ENCODE measurements around the gene SPG21.
A peak's percentile ranks its signal among the peaks of the same experiment; 100 is the strongest.

Gene SPG21

GRCh38 chr15:65028338-65028737, 38.6 kb upstream of the SPG21 start:
- Histone ChIP-seq H3K36me3 (ENCODE audit: control insufficient read depth in 2 of 2, insufficient read depth in 1 of 2, low read length in 2 of 2) (peaks cover 12 to 27% of the 10 kb centered on the region in 2 experiments; a peak in 2 of 3 replicates), H3K4me3 (ENCODE audit: low read depth, low read length) (peak overlapping the region; percentile 91; the same call in 1 of the 2 replicates), H3K9me3 (ENCODE audit: control insufficient read depth, insufficient read depth, low read depth, low read length) (no peaks in the 10 kb centered on the region), H3K4me1 (ENCODE audit: control insufficient read depth, insufficient read depth, low read length) (no peaks in the 10 kb centered on the region), H3K27ac (ENCODE audit: extremely low read depth, low read depth, low read length) (no peak overlapping the region)
- POLR2A ChIA-PET, result interaction anchor here (0.6 kb wide), 1 partner anchor 187 kb away, joined by 3 read pairs; no protein-coding TSS in a partner anchor
- CTCF ChIA-PET, result interaction anchor here (0.6 kb wide), 2 partner anchors 19 to 641 kb away, joined by 3 to 4 read pairs; partner anchors contain the start of gene TRIP4
- TF ChIP-seq ZNF211 (tag by site-specific recombination; IDR thresholded peaks at IDR 0.05; ENCODE audit: low read depth), result no peak
- TF ChIP-seq ZNF221 (tag by site-specific recombination; IDR thresholded peaks at IDR 0.05; ENCODE audit: borderline replicate concordance), result no peak
- no peak for TF ChIP-seq RBAK (tag by site-specific recombination; IDR thresholded peaks at IDR 0.05)
- TF ChIP-seq, protein P1, sequence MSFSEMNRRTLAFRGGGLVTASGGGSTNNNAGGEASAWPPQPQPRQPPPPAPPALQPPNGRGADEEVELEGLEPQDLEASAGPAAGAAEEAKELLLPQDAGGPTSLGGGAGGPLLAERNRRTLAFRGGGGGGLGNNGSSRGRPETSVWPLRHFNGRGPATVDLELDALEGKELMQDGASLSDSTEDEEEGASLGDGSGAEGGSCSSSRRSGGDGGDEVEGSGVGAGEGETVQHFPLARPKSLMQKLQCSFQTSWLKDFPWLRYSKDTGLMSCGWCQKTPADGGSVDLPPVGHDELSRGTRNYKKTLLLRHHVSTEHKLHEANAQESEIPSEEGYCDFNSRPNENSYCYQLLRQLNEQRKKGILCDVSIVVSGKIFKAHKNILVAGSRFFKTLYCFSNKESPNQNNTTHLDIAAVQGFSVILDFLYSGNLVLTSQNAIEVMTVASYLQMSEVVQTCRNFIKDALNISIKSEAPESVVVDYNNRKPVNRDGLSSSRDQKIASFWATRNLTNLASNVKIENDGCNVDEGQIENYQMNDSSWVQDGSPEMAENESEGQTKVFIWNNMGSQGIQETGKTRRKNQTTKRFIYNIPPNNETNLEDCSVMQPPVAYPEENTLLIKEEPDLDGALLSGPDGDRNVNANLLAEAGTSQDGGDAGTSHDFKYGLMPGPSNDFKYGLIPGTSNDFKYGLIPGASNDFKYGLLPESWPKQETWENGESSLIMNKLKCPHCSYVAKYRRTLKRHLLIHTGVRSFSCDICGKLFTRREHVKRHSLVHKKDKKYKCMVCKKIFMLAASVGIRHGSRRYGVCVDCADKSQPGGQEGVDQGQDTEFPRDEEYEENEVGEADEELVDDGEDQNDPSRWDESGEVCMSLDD (tag by site-specific recombination; IDR thresholded peaks at IDR 0.05), result no peak
- TF ChIP-seq ZNF23 (tag by site-specific recombination; IDR thresholded peaks at IDR 0.05; ENCODE audit: borderline replicate concordance), result no peak
- TF ChIP-seq ZNF544 (tag by site-specific recombination; IDR thresholded peaks at IDR 0.05), result no peak
- no peak for TF ChIP-seq ZNF837 (tag by site-specific recombination; IDR thresholded peaks at IDR 0.05)
- TF ChIP-seq SCRT2 (tag by site-specific recombination; IDR thresholded peaks at IDR 0.05), result no peak
- no peak for TF ChIP-seq ZNF24 (tag by site-specific recombination; IDR thresholded peaks at IDR 0.05)
- no peak for TF ChIP-seq ZNF571 (tag by site-specific recombination; IDR thresholded peaks at IDR 0.05)

- H3K4me1 ChIP-seq (ENCODE audit: control insufficient read depth, insufficient read depth, low read length), result no peaks in the 10 kb centered on the region
- H3K36me3 ChIP-seq (ENCODE audit: control insufficient read depth in 2 of 2, insufficient read depth in 1 of 2, low read length in 2 of 2), result peaks cover 14 to 27% of the 10 kb centered on the region in 2 experiments; a peak in 2 of 3 replicates
- POLR2A ChIA-PET, result interaction anchor here (0.7 kb wide), 1 partner anchor 303 kb away, joined by 3 read pairs; no protein-coding TSS in a partner anchor
- TF ChIP-seq HOXC10 (CRISPR knock-in tag; IDR thresholded peaks at IDR 0.05), result no peak
- TF ChIP-seq ZNF175 (tag by site-specific recombination; IDR thresholded peaks at IDR 0.05), result no peak
- no peak for TF ChIP-seq ZNF354C (tag by site-specific recombination; IDR thresholded peaks at IDR 0.05; ENCODE audit: borderline replicate concordance, low read depth)
- no peak for TF ChIP-seq OSR2 (tag by site-specific recombination; IDR thresholded peaks at IDR 0.05)
- TF ChIP-seq, protein P2, sequence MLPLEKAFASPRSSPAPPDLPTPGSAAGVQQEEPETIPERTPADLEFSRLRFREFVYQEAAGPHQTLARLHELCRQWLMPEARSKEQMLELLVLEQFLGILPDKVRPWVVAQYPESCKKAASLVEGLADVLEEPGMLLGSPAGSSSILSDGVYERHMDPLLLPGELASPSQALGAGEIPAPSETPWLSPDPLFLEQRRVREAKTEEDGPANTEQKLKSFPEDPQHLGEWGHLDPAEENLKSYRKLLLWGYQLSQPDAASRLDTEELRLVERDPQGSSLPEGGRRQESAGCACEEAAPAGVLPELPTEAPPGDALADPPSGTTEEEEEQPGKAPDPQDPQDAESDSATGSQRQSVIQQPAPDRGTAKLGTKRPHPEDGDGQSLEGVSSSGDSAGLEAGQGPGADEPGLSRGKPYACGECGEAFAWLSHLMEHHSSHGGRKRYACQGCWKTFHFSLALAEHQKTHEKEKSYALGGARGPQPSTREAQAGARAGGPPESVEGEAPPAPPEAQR (tag by site-specific recombination; IDR thresholded peaks at IDR 0.05), result no peak
- TF ChIP-seq, protein P3, sequence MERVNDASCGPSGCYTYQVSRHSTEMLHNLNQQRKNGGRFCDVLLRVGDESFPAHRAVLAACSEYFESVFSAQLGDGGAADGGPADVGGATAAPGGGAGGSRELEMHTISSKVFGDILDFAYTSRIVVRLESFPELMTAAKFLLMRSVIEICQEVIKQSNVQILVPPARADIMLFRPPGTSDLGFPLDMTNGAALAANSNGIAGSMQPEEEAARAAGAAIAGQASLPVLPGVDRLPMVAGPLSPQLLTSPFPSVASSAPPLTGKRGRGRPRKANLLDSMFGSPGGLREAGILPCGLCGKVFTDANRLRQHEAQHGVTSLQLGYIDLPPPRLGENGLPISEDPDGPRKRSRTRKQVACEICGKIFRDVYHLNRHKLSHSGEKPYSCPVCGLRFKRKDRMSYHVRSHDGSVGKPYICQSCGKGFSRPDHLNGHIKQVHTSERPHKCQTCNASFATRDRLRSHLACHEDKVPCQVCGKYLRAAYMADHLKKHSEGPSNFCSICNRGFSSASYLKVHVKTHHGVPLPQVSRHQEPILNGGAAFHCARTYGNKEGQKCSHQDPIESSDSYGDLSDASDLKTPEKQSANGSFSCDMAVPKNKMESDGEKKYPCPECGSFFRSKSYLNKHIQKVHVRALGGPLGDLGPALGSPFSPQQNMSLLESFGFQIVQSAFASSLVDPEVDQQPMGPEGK (tag by site-specific recombination; IDR thresholded peaks at IDR 0.05), result no peak
- TF ChIP-seq, protein P4, sequence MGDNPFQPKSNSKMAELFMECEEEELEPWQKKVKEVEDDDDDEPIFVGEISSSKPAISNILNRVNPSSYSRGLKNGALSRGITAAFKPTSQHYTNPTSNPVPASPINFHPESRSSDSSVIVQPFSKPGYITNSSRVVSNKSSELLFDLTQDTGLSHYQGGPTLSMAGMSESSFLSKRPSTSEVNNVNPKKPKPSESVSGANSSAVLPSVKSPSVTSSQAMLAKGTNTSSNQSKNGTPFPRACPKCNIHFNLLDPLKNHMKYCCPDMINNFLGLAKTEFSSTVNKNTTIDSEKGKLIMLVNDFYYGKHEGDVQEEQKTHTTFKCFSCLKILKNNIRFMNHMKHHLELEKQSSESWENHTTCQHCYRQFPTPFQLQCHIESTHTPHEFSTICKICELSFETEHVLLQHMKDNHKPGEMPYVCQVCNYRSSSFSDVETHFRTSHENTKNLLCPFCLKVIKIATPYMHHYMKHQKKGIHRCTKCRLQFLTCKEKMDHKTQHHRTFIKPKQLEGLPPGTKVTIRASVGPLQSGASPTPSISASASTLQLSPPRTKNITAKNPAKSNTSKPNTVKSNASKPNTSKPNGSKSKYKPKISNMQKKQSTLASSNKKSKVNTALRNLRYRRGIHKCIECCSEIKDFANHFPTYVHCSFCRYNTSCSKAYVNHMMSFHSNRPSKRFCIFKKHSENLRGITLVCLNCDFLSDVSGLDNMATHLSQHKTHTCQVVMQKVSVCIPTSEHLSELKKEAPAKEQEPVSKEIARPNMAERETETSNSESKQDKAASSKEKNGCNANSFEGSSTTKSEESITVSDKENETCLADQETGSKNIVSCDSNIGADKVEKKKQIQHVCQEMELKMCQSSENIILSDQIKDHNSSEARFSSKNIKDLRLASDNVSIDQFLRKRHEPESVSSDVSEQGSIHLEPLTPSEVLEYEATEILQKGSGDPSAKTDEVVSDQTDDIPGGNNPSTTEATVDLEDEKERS (tag by site-specific recombination; IDR thresholded peaks at IDR 0.05), result no peak
- no peak for TF ChIP-seq ZXDB (tag by site-specific recombination; IDR thresholded peaks at IDR 0.05)
- no peak for TF ChIP-seq ZNF610 (tag by site-specific recombination; IDR thresholded peaks at IDR 0.05; ENCODE audit: borderline replicate concordance)
- no peak for TF ChIP-seq ZNF747 (tag by site-specific recombination; IDR thresholded peaks at IDR 0.05)
- H3K27ac ChIP-seq (ENCODE audit: extremely low read depth, low read depth, low read length), result no peak overlapping the region
- CTCF ChIA-PET, result no interaction called here
- no peaks in the 10 kb centered on the region for H3K9me3 ChIP-seq (ENCODE audit: control insufficient read depth, insufficient read depth, low read depth, low read length)
- H3K4me3 ChIP-seq (ENCODE audit: low read depth, low read length), result no peak overlapping the region
Measured at GRCh38 chr15:65027593-65027992, 37.9 kb upstream of the SPG21 start.
